HG03103 (cell line): ENCODE results near the gene CELSR2.

ENCODE experiments used
- ATAC-seq: cut with Tn5 transposase; IDR thresholded peaks from one replicate; pipeline ENCODE4 v1.9.1; 2021; ENCODE audit warnings: low read depth; ENCODE audit not compliant: unreplicated experiment

Gene CELSR2

GRCh38 chr1:109225711-109226445, 23.5 kb upstream of the CELSR2 start:
- no peak for ATAC-seq

GRCh38 chr1:109228167-109228566, 21.2 kb upstream of the CELSR2 start:
- ATAC-seq, result no peak

GRCh38 chr1:109229531-109230127, 19.7 kb upstream of the CELSR2 start:
- ATAC-seq, result no peak

- ATAC-seq, result no peak
Observed at GRCh38 chr1:109231066-109231465, 18.3 kb upstream of the CELSR2 start.

- ATAC-seq, result no peak
Observed at GRCh38 chr1:109235137-109235536, 14.2 kb upstream of the CELSR2 start.

- no peak for ATAC-seq
Observed at GRCh38 chr1:109237512-109237911, 11.8 kb upstream of the CELSR2 start.

- ATAC-seq, result no peak
Observed at GRCh38 chr1:109238382-109238781, 11.0 kb upstream of the CELSR2 start.

- ATAC-seq, result no peak
Observed at GRCh38 chr1:109239047-109239408, 10.3 kb upstream of the CELSR2 start.

GRCh38 chr1:109239409-109240068, 9.8 kb upstream of the CELSR2 start:
- peak; percentile 67 for ATAC-seq

GRCh38 chr1:109240158-109241152, 8.9 kb upstream of the CELSR2 start:
- ATAC-seq, result no peak

- no peak for ATAC-seq
Observed at GRCh38 chr1:109241344-109241743, 8.0 kb upstream of the CELSR2 start.

GRCh38 chr1:109241841-109242345, 7.4 kb upstream of the CELSR2 start:
- ATAC-seq, result no peak

GRCh38 chr1:109242387-109242786, 7.0 kb upstream of the CELSR2 start:
- ATAC-seq, result no peak

GRCh38 chr1:109243221-109243620, 6.1 kb upstream of the CELSR2 start:
- ATAC-seq, result no peak

- ATAC-seq, result no peak
Observed at GRCh38 chr1:109243860-109244552, 5.3 kb upstream of the CELSR2 start.

- ATAC-seq, result no peak
Observed at GRCh38 chr1:109246141-109246551, 3.2 kb upstream of the CELSR2 start.

GRCh38 chr1:109247401-109248365, 1.7 kb upstream of the CELSR2 start:
- no peak for ATAC-seq

GRCh38 chr1:109248444-109248796, 919 bp upstream of the CELSR2 start:
- ATAC-seq, result no peak
